ENCODE data around the gene MRPL52.
"Not testable (repeated sequence)": the region's sequence is repeated elsewhere in the genome, so short reads cannot be mapped to it uniquely, and the experiment has no call there.

MRPL52 gene

GRCh38 chr14:22860377-22860776 is 30.7 kb downstream of the MRPL52 start:
- not testable (repeated sequence) for DNase-seq

DNA sequence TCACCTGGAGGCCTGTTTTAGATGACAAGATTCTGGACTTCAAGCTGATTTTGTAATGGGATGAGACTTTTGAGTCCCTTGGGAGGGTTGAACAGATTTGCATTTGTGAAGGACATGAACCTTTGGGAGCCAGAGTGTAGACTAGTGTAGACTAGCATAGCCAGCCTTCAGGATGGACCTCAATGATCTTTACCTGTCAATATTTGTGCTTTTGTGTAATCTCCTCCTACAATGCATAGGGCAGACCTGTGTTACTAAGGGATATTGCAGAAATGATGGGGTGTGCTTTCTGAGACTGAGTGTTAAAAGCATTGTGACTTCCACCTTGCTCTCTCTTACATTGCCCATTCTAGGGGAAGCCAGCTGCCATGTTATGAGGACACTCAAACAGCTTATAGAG is 32.0 kb downstream of the MRPL52 start:
- no peak for DNase-seq

DNA sequence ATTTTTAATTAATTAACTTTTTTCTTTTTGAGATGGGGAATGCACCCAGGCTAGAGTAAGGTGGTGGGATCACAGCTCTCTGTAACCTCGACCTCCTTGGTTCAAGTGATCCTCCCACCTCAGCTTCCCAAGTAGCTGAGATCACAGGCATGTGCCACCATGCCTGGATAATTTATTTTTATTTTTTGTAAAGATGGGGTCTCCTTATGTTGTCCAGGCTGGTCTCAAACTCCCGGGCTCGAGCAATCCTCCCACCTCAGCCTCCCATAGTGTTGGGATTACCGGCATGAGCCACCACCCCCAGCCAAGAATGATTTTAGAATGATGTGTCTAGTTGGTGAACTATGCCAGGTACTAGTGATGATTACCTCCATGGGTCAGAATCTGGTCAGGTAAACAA is 35.3 kb downstream of the MRPL52 start:
- DNase-seq, result no peak

DNA sequence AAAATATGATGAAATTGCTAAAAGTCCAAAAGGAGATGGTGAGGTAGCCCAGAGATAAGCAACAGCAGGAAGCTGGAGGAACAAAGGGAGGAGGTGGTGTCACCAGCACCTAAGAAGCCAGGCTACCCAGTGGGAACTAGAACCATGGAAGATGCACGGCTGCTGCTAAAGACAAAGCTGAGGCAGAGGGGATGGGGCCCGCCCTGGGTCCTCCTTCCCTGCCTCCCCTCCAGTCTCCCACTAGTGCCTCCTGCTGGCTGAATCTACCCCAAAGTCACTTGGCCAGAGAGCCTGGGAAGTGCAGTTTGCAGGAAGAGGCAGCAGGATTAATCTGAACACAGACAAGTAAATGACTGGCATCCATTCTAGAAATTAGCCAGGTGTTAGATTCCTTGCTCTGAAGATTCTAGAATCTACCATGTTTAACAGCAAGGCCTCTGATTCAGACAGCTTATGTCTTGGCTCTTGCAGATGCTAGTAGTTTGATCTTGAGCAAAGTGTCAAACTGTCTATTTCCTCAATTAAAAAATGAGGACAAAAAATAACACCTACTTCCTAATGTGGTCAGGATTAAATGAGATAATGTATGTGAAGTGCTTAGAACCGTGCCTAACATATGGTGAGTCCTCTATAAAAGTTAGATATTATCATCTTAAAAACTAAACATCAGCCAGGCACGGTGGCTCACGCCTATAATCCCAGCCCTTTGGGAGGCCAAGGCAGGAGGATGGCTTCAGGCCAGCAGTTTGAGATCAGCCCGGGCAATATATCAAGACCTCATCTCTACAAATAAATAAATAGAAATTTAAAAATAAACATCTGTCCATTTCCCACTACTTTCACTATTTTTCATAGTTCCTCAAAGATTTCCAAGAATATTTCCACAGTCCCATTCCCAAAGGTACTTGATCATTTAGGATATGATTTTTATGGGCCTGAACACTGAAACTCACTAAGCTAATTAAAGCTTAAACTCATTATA is 36.0 kb downstream of the MRPL52 start:
- no peak for DNase-seq

- DNase-seq, result no peak
These were observed 37.2 kb downstream of the MRPL52 start for GRCh38 chr14:22866874-22867273.

DNA sequence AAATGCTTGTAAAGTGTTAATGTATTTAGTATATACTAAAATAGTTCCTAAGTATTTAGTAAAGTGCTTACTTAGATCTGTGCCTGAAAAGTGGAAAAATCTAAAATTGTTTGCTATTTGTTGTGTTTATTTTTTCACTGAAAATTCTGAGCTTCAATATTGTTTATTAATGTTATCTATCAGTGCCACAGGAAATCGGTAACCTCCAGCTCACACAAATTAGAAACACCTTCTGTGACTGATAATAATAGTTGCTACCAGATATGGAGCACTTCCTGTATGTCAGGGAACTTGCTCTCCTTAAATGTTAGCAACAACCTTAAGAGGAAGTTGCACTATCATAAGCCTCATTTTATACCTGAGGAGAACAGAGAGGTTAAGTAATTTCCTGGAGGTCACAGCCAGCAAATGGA is 41.1 kb downstream of the MRPL52 start:
- DNase-seq, result no peak

- peak; percentile 84 for DNase-seq
These were observed 41.7 kb downstream of the MRPL52 start, which contains the start of gene LRP10 for GRCh38 chr14:22871224-22872032. LRP10 (plus strand) TSS chr14:22871740; CDS start chr14:22872304, 564 bp downstream.

DNA sequence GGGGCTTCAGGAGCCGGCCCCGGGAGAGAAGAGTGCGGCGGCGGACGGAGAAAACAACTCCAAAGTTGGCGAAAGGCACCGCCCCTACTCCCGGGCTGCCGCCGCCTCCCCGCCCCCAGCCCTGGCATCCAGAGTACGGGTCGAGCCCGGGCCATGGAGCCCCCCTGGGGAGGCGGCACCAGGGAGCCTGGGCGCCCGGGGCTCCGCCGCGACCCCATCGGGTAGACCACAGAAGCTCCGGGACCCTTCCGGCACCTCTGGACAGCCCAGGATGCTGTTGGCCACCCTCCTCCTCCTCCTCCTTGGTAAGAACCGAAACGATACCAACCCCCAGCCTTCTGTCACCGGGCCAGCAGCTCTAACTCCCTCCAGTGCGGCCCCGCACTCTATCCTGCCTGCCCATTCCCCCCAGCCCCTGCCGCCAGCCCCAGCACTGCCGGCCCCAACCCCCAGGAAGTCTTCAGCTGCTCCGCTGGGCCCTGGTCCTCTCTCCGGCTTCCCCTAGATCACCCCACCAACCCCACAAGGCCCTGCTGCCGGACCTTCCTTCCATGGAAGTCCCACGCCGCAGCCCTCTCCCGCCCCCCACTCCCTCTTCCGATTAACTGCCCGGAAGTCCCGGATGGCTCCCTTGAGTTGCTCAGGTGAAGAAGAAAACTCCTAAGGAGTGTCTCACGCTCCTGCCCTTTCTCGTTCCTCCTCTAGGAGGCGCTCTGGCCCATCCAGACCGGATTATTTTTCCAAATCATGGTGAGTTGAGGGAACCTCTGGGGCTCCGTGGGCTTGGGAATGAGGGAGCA is 42.5 kb downstream of the MRPL52 start:
- DNase-seq, result peak; percentile 81

- no peak for DNase-seq
These were observed 43.3 kb downstream of the MRPL52 start for GRCh38 chr14:22872833-22873520.

- no peak for DNase-seq
These were observed 45.5 kb downstream of the MRPL52 start for GRCh38 chr14:22875003-22875747.

- no peak for DNase-seq
These were observed 46.1 kb downstream of the MRPL52 start for GRCh38 chr14:22875748-22876319.

GRCh38 chr14:22877000-22877501 is 47.4 kb downstream of the MRPL52 start:
- DNase-seq, result no peak

GRCh38 chr14:22878271-22879246 is 48.9 kb downstream of the MRPL52 start:
- DNase-seq, result no peak

GRCh38 chr14:22882064-22882463 is 52.4 kb downstream of the MRPL52 start:
- DNase-seq, result no peak

DNA sequence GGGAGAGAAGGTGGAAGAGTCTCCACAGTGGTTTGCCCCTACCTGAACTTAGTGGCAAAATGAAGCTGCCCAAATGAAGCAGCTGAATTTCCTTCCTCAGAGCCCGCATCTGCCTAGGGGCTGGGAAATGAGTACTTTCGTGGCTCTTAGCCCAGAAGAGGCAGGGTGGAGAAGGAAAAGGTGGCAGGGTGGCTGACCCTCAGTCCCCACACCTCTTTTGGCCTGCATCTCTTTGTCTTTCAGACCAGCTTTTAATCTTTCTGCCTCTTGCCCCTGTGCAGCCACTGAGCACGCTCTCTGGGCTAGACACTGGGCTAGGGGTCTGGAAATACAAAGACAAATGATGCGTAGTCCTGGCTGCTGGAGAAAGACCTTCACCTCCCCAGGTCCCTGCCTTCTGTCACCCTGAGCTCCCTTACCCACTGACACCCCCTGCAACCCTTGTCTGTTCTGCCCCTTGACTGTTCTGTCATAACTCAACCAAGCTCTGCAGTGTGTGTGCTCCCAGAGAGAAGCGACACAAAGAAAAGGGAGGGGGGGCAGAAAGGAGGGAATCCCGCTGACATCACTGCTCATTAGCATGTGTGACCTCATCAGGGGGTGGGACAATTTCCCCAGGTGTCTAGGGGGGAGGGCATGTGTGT is 53.0 kb downstream of the MRPL52 start:
- peak; percentile 26 for DNase-seq

GRCh38 chr14:22883173-22883976 is 53.7 kb downstream of the MRPL52 start, which contains the start of gene REM2:
REM2 (plus strand) TSS chr14:22883222; CDS start chr14:22883288, 66 bp downstream.
- no peak for DNase-seq

- no peak for DNase-seq
These were observed 54.5 kb downstream of the MRPL52 start for GRCh38 chr14:22884076-22884737.

All from SHP77 treated with DMSO at 0.1 percent for 48 hours (cell line).